GM20431 (cell line): ENCODE data around the gene VPS8.

Source experiments
- in situ Hi-C: fragments of 300-500 bp; cut with MseI, MboI; formaldehyde crosslinking; loops from one replicate; pipeline ENCODE4 v1.15.0; 2020; ENCODE audit warnings: low sequenced_read_pairs; ENCODE audit not compliant: unreplicated experiment

VPS8 gene

DNA sequence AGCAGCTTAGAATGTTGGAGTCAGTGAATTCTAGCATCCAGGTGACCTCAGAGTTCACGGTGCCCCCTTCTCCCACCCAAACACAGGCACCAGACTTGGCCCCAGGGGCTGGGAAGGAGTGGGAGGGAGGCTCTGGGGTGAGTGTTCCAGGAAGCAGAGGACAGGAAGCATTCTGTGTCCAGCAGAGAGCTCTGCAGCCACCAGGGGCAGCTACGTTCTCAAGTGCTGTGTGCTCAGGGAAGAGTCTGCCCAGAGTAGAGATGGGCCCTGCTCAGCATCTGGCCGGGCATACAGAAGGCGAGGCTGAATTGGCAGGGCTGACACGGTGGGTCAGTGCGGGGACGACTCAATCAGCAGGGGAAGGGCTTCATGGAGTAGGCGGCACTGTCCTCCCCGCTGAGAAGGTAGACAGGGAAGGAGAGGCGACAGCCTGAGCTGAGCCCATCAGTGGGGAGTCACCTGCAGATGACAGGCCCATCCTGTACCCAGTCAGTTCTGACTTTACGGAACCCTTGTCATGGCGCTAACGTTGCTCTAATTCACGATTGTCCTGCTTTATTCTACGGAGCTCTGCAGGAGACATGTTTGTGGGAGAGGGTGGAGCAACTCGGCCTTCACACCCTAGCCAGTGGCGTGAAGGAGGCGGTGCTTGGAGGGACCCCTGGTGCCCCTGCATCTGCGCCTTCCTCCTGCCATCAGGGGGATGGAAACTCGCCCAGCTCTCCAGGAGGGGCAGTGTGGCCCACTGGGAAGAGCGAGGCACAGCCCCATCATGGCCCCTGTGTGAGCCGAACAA lies 258.7 kb downstream of the VPS8 start:
- in situ Hi-C loops = no loop called here

DNA sequence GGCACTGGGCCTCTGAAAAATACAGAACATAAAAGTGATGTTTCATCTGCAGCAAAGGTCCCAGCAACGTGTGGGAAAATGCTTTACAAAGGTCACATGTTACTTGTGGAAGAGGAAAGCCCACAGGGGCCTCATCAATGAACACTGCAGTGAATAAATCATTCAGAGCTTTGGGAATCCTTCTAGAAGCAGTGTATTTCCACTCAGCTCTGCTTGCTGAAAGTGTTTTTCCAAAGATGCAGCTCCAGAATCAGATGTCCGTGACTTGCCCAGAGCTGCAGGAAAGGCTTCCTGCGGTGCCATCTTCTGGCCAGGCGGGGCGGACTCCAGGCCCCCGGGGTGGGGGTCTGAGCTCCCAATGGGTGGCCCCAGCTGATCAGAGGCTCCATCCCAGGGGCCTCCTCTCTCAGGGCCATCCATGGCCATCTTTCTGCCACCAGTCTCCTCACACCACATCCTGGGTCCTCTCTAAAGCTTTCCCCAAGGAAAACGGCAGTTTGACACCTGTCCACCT lies 259.4 kb downstream of the VPS8 start:
- in situ Hi-C loops = no loop called here

GRCh38 chr3:185075547-185075946 lies 263.6 kb downstream of the VPS8 start:
- in situ Hi-C loops = no loop called here

DNA sequence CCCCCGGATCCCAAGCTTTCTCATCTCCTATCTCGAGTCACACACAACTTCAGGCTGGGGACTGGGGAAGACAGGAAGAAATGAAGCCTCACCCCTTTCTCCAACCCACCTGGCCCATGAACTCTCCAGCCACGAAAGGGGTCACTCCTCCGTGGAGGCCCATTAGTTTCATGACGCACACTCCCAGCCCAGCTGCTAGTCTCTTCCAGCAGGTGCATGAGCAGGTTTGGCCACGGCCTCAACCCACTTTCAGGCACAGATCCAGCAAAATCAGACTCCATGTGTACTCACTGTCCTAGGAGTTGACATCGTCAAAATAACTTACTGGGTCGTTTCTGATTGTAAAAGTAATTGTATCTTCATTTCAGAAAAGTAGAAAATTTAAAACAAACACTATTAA lies 264.3 kb downstream of the VPS8 start:
- in situ Hi-C loops = no loop called here

- in situ Hi-C loops = no loop called here
These were observed 267.7 kb downstream of the VPS8 start for GRCh38 chr3:185079625-185080024.

GRCh38 chr3:185081521-185081920 lies 269.6 kb downstream of the VPS8 start:
- in situ Hi-C loops = no loop called here

GRCh38 chr3:185082149-185082548 lies 270.2 kb downstream of the VPS8 start:
- in situ Hi-C loops = no loop called here

- in situ Hi-C loops = no loop called here
These were observed 270.9 kb downstream of the VPS8 start for GRCh38 chr3:185082829-185083228.

GRCh38 chr3:185084402-185084801 lies 272.4 kb downstream of the VPS8 start:
- in situ Hi-C loops = no loop called here

GRCh38 chr3:185084901-185085300 lies 272.9 kb downstream of the VPS8 start:
- in situ Hi-C loops = no loop called here

DNA sequence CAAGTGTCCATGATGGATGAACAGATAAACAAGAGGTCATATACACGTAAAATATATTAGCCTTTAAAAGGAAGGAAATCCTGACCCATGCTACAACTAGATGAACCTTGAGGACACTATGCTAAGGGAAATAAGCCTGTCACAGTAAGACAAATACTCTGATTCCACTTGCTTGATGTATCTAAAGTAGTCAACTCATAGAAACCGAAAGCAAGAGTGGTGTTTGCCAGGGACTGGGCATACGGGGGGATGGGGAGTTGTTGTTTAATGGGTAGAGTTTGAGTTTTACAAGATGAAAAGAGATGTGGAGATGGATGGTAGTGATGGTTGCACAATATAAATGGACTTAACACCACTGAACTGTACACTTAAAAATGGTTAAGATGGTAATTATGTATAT lies 275.5 kb downstream of the VPS8 start:
- in situ Hi-C loops = no loop called here

DNA sequence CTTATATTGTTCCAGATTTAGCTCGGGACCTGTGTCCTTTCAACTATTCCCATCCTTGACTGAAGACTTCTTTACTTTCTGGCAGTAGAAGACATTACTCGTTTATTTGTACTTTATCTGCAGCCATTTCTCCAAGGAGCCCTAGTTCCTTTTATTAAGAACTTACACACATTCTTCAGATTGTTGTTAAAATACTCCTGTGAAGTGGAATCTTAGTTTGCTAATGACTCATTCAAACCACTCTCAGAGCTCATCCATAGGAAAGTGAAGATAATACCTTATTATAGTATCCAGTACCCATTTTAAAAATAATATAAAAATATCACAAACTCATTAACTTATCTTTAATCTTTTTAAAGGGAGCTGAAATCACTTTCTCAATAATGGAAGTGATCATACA lies 277.4 kb downstream of the VPS8 start:
- in situ Hi-C loops = no loop called here

- in situ Hi-C loops = no loop called here
These were observed 277.8 kb downstream of the VPS8 start for GRCh38 chr3:185089751-185090150.

GRCh38 chr3:185090811-185091210 lies 278.8 kb downstream of the VPS8 start:
- in situ Hi-C loops = no loop called here

GRCh38 chr3:185093116-185093515 lies 281.1 kb downstream of the VPS8 start:
- in situ Hi-C loops = no loop called here

GRCh38 chr3:185094697-185095096 lies 282.7 kb downstream of the VPS8 start:
- in situ Hi-C loops = no loop called here
